PC-3 (cell line): ENCODE measurements around the gene VILL. TPM values are rescaled to one million over a fixed set of nuclear protein-coding genes. Genes with fewer than 3 reads are reported as not detected.
"Not testable (repeated sequence)": the region's sequence is repeated elsewhere in the genome, so short reads cannot be mapped to it uniquely, and the experiment has no call there.

Experiments used
- ATAC-seq: fragments of 200-7000 bp; cut with Tn5 transposase; 2 replicates; pipeline ENCODE4 v1.9.1; 2020; ENCODE audit warnings: mild to moderate bottlenecking, moderate library complexity
- BruUV-seq: library from RNA; stranded (reverse); fragments of 400-500 nt; replicated peaks from 2 replicates; lab custom pipeline; 2021; lab: Mats Ljungman, UMichigan
- CTCF ChIA-PET: fragments of 300-600 bp; sonication (Branson Sonifier 250); formaldehyde crosslinking; loops from one replicate; lab custom pipeline; 2022; ENCODE audit warnings: antibody characterized with exemption; lab: Charles Lee
- POLR2A ChIA-PET: fragments of 300-600 bp; sonication (Branson Sonifier 250); formaldehyde crosslinking; loops from one replicate; lab custom pipeline; 2022; ENCODE audit warnings: antibody characterized with exemption; ENCODE audit not compliant: unreplicated experiment; lab: Charles Lee
- DNase-seq: peaks from one replicate; pipeline ENCODE4 v3.0.0-alpha.2; 2015
- H2AFZ ChIP-seq: fragments of 300-600 bp; sonication (generic); 2 replicates; pipeline ENCODE4 v1.6.0; 2016; ENCODE audit warnings: antibody characterized with exemption, low read length
- H3F3A ChIP-seq: fragments of 300-600 bp; sonication (generic); one replicate; pipeline ENCODE4 v1.6.0; 2017; ENCODE audit warnings: antibody characterized with exemption, low read length, control low read depth, mild to moderate bottlenecking; ENCODE audit not compliant: unreplicated experiment
- H3K27ac ChIP-seq: fragments of 300-600 bp; sonication (generic); 2 replicates; pipeline ENCODE4 v1.5.1; 2016; ENCODE audit warnings: mild to moderate bottlenecking, low read length
- H3K27me3 ChIP-seq: fragments of 300-600 bp; sonication (generic); 2 replicates; pipeline ENCODE4 v1.6.1; 2016; ENCODE audit warnings: low read length, mixed read lengths
- H3K36me3 ChIP-seq: fragments of 300-600 bp; sonication (generic); 2 replicates; pipeline ENCODE4 v1.6.1; 2016; ENCODE audit warnings: low read depth, mixed run types, low read length, mixed read lengths
- H3K4me1 ChIP-seq: fragments of 300-600 bp; sonication (generic); 2 replicates; pipeline ENCODE4 v1.5.1; 2016; ENCODE audit warnings: low read length; ENCODE audit not compliant: insufficient read depth
- H3K4me2 ChIP-seq: fragments of 300-600 bp; sonication (generic); 2 replicates; pipeline ENCODE4 v1.6.0; 2016; ENCODE audit warnings: low read length
- H3K4me3 ChIP-seq: fragments of 300-600 bp; sonication (generic); 2 replicates; pipeline ENCODE4 v1.5.1; 2016; ENCODE audit warnings: mild to moderate bottlenecking, low read length, mixed read lengths
- H3K79me2 ChIP-seq: fragments of 300-600 bp; sonication (generic); 2 replicates; pipeline ENCODE4 v1.6.1; 2017; ENCODE audit warnings: low read length, mixed read lengths
- H3K9ac ChIP-seq: fragments of 300-600 bp; sonication (generic); 2 replicates; pipeline ENCODE4 v1.6.0; 2016; ENCODE audit warnings: mild to moderate bottlenecking, low read length
- H3K9me2 ChIP-seq: fragments of 300-600 bp; sonication (generic); replicated peaks from 2 replicates; pipeline ENCODE4 v1.6.1; 2016; ENCODE audit warnings: mixed run types, low read length, mixed read lengths
- H3K9me3 ChIP-seq: fragments of 300-600 bp; sonication (generic); 2 replicates; pipeline ENCODE4 v1.6.1; 2016; ENCODE audit warnings: low read length, mixed read lengths
- H4K20me1 ChIP-seq: fragments of 300-600 bp; sonication (generic); 2 replicates; pipeline ENCODE4 v1.6.1; 2016; ENCODE audit warnings: low read length, mixed read lengths
- CTCF ChIP-seq: fragments of 300-600 bp; sonication (generic); conservative IDR thresholded peaks from 2 replicates; pipeline ENCODE4 v1.5.1; 2017; ENCODE audit warnings: antibody characterized with exemption, low read depth, mild to moderate bottlenecking, low read length
- EZH2 ChIP-seq: fragments of 300-600 bp; sonication (generic); IDR thresholded peaks from one replicate; pipeline ENCODE4 v1.6.1; 2017; ENCODE audit warnings: antibody characterized with exemption, mild to moderate bottlenecking, low read length; ENCODE audit not compliant: unreplicated experiment
- EZH2phosphoT487 ChIP-seq: fragments of 300-600 bp; sonication (generic); IDR thresholded peaks from 2 replicates; pipeline ENCODE4 v1.6.1; 2018; ENCODE audit warnings: mild to moderate bottlenecking, antibody characterized with exemption, low read length, borderline replicate concordance
- intact Hi-C: fragments of 100-400 bp; cut with micrococcal nuclease; formaldehyde crosslinking; loops from 2 replicates; pipeline ENCODE4 v1.9.0; 2023
- total RNA-seq: library from RNA; depleted of rRNA; stranded (reverse); fragments of >200 nt; gene quantifications from 2 replicates; pipeline ENCODE4 v1.2.3, GENCODE V29; 2014

Gene VILL
- total RNA-seq, 1 experiment from 2014 or later, result 0.44 TPM

- H3F3A ChIP-seq, result no peaks in the 10 kb centered on the region
Observed at GRCh38 chr3:37970802-37971201, 19.8 kb upstream of the VILL start.

GRCh38 chr3:37971467-37971866 is 19.1 kb upstream of the VILL start:
- no peak for TF ChIP-seq CTCF
- no peak for TF ChIP-seq EZH2
- TF ChIP-seq EZH2phosphoT487, result no peak
- Histone ChIP-seq H3K4me2 (no peak overlapping the region), H4K20me1 (no peaks in the 10 kb centered on the region), H3K4me3 (no peak overlapping the region), H3K4me1 (no peaks in the 10 kb centered on the region), H3K36me3 (no peaks in the 10 kb centered on the region), H3F3A (no peaks in the 10 kb centered on the region), H3K27ac (no peak overlapping the region), H3K9me3 (no peaks in the 10 kb centered on the region), H3K27me3 (no peaks in the 10 kb centered on the region), H3K9ac (no peak overlapping the region), H2AFZ (no peak overlapping the region), H3K9me2 (no peaks in the 10 kb centered on the region), H3K79me2 (no peaks in the 10 kb centered on the region)
- ChIA-PET CTCF (no interaction called here), POLR2A (no interaction called here)
- BruUV-seq, result no TSS peak
- ATAC-seq, result no peak
- DNase-seq, result no peak
- intact Hi-C loops, result loop anchor here (5.0 kb wide), 1 partner anchor 326 kb away; no protein-coding TSS in a partner anchor

More at GRCh38 chr3:37970802-37971201, 19.8 kb upstream of the VILL start:
- no peak overlapping the region for H3K27ac ChIP-seq
- no peaks in the 10 kb centered on the region for H3K9me3 ChIP-seq
- no peak for ATAC-seq
- no peak for DNase-seq
- no peaks in the 10 kb centered on the region for H4K20me1 ChIP-seq
- no peaks in the 10 kb centered on the region for H3K9me2 ChIP-seq
- intact Hi-C loops, result loop anchor here (5.0 kb wide), 1 partner anchor 326 kb away; no protein-coding TSS in a partner anchor
- TF ChIP-seq CTCF (no peak), EZH2phosphoT487 (no peak), EZH2 (no peak)
- no peaks in the 10 kb centered on the region for H3K36me3 ChIP-seq
- no peak overlapping the region for H3K4me3 ChIP-seq
- no TSS peak for BruUV-seq
- ChIA-PET CTCF (no interaction called here), POLR2A (no interaction called here)
- no peaks in the 10 kb centered on the region for H3K79me2 ChIP-seq
- H3K27me3 ChIP-seq, result no peaks in the 10 kb centered on the region
- no peaks in the 10 kb centered on the region for H3K4me1 ChIP-seq
- no peak overlapping the region for H3K4me2 ChIP-seq
- no peak overlapping the region for H3K9ac ChIP-seq
- H2AFZ ChIP-seq, result no peak overlapping the region

- H3K36me3 ChIP-seq, H3F3A ChIP-seq, H3K9ac ChIP-seq, H3K9me2 ChIP-seq, H4K20me1 ChIP-seq, H2AFZ ChIP-seq, BruUV-seq, H3K27me3 ChIP-seq, H3K79me2 ChIP-seq, H3K4me2 ChIP-seq, H3K27ac ChIP-seq, POLR2A ChIA-PET, H3K4me1 ChIP-seq, H3K4me3 ChIP-seq, ATAC-seq, DNase-seq, H3K9me3 ChIP-seq: not testable (repeated sequence)
- intact Hi-C loops, result loop anchor here (5.0 kb wide), 1 partner anchor 325 kb away; no protein-coding TSS in a partner anchor
- CTCF ChIA-PET, result interaction anchor here (0.6 to 3.3 kb wide), 2 partner anchors 25 to 119 kb away, joined by 3 to 35 read pairs; no protein-coding TSS in a partner anchor
Observed at GRCh38 chr3:37972056-37972455, 18.5 kb upstream of the VILL start.
